ENCODE results near the gene PLCB1.

PLCB1 gene

DNA sequence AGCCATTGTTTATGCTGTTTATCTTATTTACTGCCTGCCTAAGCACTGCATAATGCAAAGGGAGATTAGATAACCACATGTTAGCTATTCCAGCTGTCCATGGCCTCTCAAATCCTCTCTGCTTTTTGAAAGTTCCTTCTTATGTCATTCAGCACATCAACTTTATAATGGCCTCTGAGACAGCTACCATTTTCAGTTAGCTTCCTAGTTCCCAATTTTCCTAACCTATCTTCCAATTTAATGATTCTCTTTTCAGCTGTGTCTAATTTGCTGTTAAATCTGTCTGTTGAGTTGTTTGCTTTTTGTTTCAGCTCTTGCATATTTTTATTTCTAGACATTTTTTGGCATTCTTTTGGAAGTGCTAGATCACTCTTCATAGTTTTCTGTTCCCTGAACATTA, 763.4 kb downstream of the PLCB1 start:
- Histone ChIP-seq H3K27me3 (ENCODE audit: insufficient read depth, low read length, poor library complexity) (no peaks in the 10 kb centered on the region), H3K9ac (ENCODE audit: low read depth, low read length) (no peak overlapping the region), H3K79me2 (ENCODE audit: insufficient read depth, low read length) (no peaks in the 10 kb centered on the region), H3K36me3 (ENCODE audit: insufficient read depth, low read length) (no peaks in the 10 kb centered on the region), H2AFZ (ENCODE audit: low read depth, low read length) (no peak overlapping the region), H3K4me2 (ENCODE audit: insufficient read depth, low read length) (no peak overlapping the region), H3K4me3 (ENCODE audit: low read depth in 1 of 2, low read length in 2 of 2) (no peak overlapping the region), H3K27ac (ENCODE audit: low read length) (no peak overlapping the region), H3K9me3 (ENCODE audit: insufficient read depth, low read length, severe bottlenecking) (peaks cover 23% of the 10 kb centered on the region), H3K4me1 (ENCODE audit: insufficient read depth, low read length) (no peaks in the 10 kb centered on the region), H4K20me1 (ENCODE audit: insufficient read depth, low read length) (no peaks in the 10 kb centered on the region)
- no peak for TF ChIP-seq EZH2 (IDR thresholded peaks at IDR 0.05; ENCODE audit: borderline replicate concordance, low read depth, low read length, severe bottlenecking)
- TF ChIP-seq, protein P1, sequence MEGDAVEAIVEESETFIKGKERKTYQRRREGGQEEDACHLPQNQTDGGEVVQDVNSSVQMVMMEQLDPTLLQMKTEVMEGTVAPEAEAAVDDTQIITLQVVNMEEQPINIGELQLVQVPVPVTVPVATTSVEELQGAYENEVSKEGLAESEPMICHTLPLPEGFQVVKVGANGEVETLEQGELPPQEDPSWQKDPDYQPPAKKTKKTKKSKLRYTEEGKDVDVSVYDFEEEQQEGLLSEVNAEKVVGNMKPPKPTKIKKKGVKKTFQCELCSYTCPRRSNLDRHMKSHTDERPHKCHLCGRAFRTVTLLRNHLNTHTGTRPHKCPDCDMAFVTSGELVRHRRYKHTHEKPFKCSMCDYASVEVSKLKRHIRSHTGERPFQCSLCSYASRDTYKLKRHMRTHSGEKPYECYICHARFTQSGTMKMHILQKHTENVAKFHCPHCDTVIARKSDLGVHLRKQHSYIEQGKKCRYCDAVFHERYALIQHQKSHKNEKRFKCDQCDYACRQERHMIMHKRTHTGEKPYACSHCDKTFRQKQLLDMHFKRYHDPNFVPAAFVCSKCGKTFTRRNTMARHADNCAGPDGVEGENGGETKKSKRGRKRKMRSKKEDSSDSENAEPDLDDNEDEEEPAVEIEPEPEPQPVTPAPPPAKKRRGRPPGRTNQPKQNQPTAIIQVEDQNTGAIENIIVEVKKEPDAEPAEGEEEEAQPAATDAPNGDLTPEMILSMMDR (IDR thresholded peaks at IDR 0.05; ENCODE audit: borderline replicate concordance, extremely low read depth, low read length, poor library complexity, severe bottlenecking): no peak
- ATAC-seq (ENCODE audit: insufficient read depth, low read depth) (no peak), DNase-seq (no peak)

DNA sequence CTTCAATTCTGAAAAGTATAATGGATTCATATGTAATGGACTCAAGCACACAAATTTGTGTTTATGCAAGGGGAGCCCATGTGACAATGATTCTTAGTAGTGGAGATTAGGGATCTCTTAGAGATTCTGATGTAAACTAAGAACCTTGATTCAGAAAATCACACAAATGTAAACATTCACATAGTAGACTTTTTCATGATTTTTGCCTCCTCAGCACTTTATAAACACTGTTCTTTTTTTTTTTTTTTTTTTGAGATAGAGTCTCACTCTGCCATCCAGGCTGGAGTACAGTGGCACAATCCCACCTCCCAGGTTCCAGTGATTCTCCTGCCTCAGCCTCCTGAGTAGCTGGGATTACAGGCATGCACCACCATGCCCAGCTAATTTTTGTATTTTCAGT, 766.8 kb downstream of the PLCB1 start:
- no peak for DNase-seq
- Histone ChIP-seq H3K9ac (ENCODE audit: low read depth, low read length) (no peak overlapping the region), H2AFZ (ENCODE audit: low read depth, low read length) (no peak overlapping the region), H3K36me3 (ENCODE audit: insufficient read depth, low read length) (no peaks in the 10 kb centered on the region), H3K27me3 (ENCODE audit: insufficient read depth, low read length, poor library complexity) (no peaks in the 10 kb centered on the region), H3K27ac (ENCODE audit: low read length) (no peak overlapping the region), H3K79me2 (ENCODE audit: insufficient read depth, low read length) (no peaks in the 10 kb centered on the region), H3K4me3 (ENCODE audit: low read depth in 1 of 2, low read length in 2 of 2) (no peak overlapping the region), H3K9me3 (ENCODE audit: insufficient read depth, low read length, severe bottlenecking) (peaks cover 23% of the 10 kb centered on the region), H4K20me1 (ENCODE audit: insufficient read depth, low read length) (no peaks in the 10 kb centered on the region), H3K4me2 (ENCODE audit: insufficient read depth, low read length) (no peak overlapping the region), H3K4me1 (ENCODE audit: insufficient read depth, low read length) (no peaks in the 10 kb centered on the region)
- ATAC-seq (ENCODE audit: insufficient read depth, low read depth): no peak
- TF ChIP-seq, protein P1 (IDR thresholded peaks at IDR 0.05; ENCODE audit: borderline replicate concordance, extremely low read depth, low read length, poor library complexity, severe bottlenecking): no peak
- no peak for TF ChIP-seq EZH2 (IDR thresholded peaks at IDR 0.05; ENCODE audit: borderline replicate concordance, low read depth, low read length, severe bottlenecking)

DNA sequence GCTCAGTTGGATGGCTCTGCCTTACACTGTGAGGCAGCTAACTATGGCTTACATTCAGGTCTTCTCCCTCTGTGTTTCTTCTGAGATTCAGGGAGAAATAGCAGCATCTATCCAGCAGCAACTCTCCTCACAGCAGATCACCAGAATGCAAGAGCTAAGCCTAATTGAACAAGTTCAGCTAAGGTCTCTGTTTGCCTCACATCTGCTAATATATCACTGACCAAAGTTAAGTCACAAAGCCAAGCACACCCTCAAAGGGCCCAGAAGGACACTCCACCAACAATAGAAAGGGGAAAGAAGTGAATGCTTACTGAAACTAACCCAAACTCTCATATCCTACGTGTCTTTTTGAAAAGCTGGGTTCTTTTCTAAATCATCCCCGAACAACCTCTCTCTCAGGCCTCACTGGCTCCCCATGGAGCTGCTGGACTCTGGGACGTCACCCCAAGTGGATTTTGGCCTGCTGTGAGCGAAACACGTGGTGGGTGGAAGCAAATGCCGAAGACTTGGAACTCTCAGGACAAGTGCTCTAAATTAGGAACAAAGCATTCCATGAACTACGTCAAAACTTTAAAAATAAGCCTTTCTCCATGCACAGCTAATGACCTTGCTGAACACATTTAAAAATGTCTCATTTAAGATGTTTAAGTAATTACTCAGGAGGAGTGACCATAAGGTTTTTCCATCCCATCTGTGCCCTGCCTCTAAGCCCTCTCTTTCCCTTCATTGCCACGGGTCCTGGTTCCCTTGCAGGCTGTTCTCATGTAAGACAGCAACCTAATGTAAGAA, 769.4 kb downstream of the PLCB1 start:
- Histone ChIP-seq H3K9ac (ENCODE audit: low read depth, low read length) (no peak overlapping the region), H3K4me2 (ENCODE audit: insufficient read depth, low read length) (no peak overlapping the region), H3K27ac (ENCODE audit: low read length) (no peak overlapping the region), H3K9me3 (ENCODE audit: insufficient read depth, low read length, severe bottlenecking) (peaks cover 2% of the 10 kb centered on the region), H3K4me1 (ENCODE audit: insufficient read depth, low read length) (no peaks in the 10 kb centered on the region), H2AFZ (ENCODE audit: low read depth, low read length) (no peak overlapping the region), H3K27me3 (ENCODE audit: insufficient read depth, low read length, poor library complexity) (no peaks in the 10 kb centered on the region), H3K79me2 (ENCODE audit: insufficient read depth, low read length) (no peaks in the 10 kb centered on the region), H4K20me1 (ENCODE audit: insufficient read depth, low read length) (no peaks in the 10 kb centered on the region), H3K4me3 (ENCODE audit: low read depth in 1 of 2, low read length in 2 of 2) (no peak overlapping the region), H3K36me3 (ENCODE audit: insufficient read depth, low read length) (no peaks in the 10 kb centered on the region)
- DNase-seq (no peak), ATAC-seq (ENCODE audit: insufficient read depth, low read depth) (no peak)
- TF ChIP-seq, protein P1 (IDR thresholded peaks at IDR 0.05; ENCODE audit: borderline replicate concordance, extremely low read depth, low read length, poor library complexity, severe bottlenecking): no peak
- TF ChIP-seq EZH2 (IDR thresholded peaks at IDR 0.05; ENCODE audit: borderline replicate concordance, low read depth, low read length, severe bottlenecking): no peak
